Fibroblast of skin of right quadriceps (primary cell): ENCODE results near the gene COL1A1.

Source experiments
- DNase-seq: peaks from one replicate; pipeline ENCODE4 v3.0.0-alpha.2; 2013

COL1A1 gene

DNA sequence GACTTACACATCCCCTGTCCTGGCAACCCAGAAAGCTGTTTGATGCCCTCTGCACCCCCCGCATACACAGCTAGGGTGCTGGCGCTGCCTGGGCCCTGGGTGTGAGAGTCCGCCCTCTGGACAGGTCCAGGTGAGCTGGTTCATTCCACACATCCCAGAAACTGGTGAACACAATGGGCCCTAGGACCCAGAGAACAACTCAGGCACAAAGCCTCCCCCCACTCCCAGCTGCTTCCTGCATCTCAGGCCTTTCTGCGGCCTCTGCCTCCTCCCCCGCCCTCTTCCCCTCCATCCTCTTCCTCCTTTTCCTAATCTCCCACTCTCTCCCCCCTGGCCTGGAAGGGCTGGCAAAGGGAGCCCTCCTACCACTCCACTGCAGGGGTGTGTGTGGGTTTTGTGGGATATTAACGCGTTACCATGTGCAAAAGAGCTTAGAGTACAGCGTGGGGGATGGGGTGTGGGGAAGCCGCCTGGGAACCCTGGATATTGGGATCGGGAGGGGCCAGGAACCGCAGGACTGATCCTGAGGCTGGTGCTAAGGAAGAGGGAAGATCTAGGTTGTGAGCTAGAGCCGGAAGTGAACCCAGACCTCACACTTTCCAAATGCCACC is 49.4 kb downstream of the COL1A1 start:
- peak; percentile 91 for DNase-seq

GRCh38 chr17:50151041-50151936 is 50.1 kb downstream of the COL1A1 start:
- DNase-seq = peak; percentile 92

GRCh38 chr17:50150354-50151040 is 50.9 kb downstream of the COL1A1 start, which contains the start of gene PPP1R9B:
Gene PPP1R9B, minus strand, starts transcription at chr17:50150677. Its CDS starts 164 bp downstream, at chr17:50150513.
- DNase-seq = no peak

GRCh38 chr17:50149417-50150353 is 51.7 kb downstream of the COL1A1 start:
- peak; percentile 43 for DNase-seq

DNA sequence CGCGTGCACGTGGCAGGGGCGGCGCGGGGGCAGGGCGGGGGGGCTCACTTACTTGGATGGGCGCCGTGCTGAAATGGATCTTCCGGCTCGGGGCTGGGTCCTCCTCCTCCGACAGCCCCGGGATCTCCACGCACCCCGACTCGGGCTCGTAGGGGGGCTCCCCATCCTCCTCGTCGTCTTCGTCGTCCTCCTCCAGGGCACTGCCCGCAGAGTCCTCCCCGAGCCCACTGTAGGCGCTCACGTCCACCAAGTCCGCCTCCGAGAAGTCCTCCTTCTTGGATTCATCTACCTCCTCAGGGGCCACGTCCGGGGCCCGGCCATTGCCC is 52.4 kb downstream of the COL1A1 start:
- DNase-seq = peak; percentile 60

DNA sequence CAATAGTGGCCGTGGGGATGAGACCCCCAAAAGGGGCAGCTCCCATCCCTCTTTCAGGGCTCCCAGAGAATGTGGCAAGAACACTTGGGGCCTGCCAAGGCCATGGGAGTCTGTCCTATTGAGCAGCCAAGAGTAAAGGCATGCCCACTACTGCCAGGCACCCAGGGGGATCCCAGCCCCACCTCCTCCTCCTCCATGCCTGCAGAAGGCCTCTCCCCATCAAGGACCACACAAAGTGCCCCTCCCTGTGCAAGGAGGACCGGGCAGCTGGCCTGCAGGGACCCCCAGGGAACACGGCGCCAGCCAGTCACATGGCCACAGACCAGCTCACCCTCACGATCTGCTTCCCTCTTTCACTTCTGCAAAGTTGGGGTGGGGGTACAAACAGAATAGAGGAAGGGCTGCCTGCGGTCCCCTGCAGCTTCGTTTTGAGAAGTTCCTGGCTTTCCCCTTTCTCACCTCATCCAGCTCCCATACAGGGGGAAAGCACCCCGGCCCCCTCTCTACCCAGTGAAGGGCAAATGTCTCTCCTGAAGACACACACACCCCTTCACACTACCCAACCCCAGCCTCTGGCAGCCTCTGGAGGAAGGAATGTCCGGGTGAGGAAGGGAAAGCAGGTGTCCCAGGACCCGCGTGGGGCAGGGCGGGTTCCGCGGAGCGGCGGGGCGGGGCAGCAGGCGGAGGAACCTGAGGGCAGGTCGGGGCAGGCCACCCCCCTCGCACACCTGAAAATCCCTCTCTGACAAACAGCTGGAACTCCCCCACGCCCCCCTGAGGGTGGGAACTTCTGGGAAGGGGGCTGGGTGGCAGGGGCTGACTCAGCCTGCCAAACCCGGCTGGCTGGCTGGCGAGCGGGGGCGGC is 53.0 kb downstream of the COL1A1 start:
- DNase-seq = peak; percentile 43

- DNase-seq = no peak
These were observed 53.6 kb downstream of the COL1A1 start for GRCh38 chr17:50147841-50148225.

DNA sequence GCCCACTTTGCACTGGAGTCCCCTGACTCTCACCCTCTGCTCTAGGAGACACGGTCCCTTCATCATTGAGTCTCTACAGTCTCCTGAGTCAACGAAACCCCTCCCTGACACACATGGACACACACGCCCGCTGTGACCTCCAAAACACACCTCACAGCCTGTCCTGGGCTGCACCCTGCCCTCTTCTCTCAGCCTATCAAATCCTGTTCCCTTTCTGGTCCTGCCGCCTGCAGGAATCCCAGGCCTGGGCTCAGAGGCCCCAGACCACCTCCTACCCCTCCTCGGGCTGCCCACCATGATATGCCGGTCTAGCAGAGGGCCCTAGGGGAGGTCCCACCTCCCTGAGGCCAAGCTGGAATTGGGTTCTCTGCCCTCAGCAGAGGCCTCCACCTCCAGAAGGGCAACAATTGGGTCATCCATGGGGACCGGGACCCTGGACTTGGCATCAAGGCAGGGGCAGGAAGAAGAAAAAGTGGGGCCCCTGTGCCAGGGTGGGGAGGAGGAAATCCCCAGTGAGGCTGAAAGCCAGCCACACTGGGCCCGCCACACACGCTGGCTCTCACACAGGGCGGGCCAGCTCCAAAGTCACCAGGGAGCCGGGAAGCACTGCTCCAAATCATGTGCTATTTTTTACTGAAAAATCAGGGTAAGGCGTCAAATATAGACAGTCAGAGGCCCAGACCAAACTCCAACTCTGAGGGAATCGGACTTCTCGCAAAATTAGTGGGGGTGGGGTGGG is 54.3 kb downstream of the COL1A1 start:
- no peak for DNase-seq

- no peak for DNase-seq
These were observed 55.1 kb downstream of the COL1A1 start for GRCh38 chr17:50146230-50146926.

- no peak for DNase-seq
These were observed 55.8 kb downstream of the COL1A1 start for GRCh38 chr17:50145532-50146229.

DNA sequence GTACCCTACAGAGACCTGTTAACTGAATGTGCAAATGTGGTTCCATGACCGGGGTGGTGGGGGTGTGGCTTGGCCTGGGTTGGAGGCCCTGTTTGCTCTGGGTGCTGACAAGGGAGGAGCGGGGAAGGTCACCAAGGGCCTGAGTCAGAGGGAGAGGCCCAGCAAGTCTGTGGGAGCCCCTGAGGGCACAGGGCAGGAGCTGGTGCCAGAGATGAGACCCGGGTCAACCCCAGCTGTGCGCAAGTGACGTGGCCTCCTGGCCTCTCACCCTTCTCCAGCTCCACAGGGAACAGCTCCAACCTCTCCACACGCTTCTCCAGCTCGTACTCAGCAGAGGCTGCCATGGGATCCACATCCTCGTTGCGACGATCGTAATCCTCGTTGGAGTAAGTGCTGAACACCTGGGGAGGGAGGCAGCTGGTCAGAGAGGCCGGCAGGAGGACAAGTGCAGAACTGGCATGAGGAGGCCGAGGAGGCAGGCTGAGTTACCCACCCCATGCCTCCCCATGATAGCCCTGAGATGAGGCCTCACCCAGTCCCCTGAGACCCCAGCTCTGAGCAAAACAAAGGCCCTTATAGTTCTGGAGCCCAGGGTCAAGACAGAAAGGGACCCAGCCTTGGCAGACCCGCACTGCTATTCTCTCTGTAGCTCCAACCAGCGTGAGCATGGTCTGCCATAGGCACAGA is 56.4 kb downstream of the COL1A1 start:
- no peak for DNase-seq

- DNase-seq = no peak
These were observed 57.1 kb downstream of the COL1A1 start for GRCh38 chr17:50144355-50144754.

DNA sequence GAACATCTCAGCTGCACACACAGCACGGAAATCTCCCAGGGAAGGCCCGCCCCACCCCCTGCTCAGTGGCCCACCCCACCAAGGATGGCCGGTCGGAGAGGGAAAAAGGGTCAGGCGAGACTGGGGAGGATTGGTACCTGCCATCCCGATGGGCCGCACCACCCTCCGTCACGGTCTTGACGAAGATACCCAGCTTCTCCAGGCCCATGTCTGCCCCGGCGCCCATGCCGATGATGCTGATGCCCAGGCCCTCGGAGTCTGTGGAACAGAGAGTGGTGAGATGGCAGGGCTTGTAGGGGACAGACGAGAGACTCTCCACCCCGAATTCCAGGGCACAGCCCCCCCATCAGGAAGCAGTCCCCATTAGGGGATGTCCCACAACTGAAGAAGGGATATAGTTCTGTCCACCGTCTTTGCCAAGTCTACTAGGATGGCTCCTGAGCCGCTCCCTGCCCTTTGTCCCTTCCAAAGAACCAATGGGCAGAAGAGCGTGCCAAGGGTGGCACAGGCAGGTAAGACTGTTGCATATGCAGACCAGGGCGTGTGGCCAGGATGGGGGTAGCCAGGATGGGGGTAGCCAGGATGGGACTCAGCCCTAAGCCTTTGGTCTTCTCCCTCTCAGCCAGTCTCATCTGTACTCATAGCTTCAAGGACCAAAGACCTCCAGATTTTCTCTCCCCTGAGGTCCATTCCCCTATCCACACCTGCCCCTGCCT is 57.8 kb downstream of the COL1A1 start:
- no peak for DNase-seq

DNA sequence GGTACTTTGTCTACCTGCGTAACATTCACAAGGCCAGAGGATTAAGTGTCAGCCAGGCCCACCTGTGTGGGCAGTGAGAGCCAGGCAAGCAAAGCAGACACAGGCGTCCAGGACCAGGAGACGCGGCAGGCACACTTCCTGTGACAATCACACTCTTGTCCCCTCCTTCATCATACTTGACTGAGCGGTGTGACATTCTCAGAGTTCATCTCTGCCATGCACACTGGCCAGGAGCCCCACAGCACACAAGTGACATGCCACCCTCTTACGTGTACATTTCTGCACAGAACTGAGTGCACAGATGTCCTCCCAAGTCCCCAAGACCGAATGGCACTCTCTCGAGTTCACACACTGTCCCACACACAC is 59.7 kb downstream of the COL1A1 start:
- DNase-seq = no peak

GRCh38 chr17:50141026-50141744 is 60.2 kb downstream of the COL1A1 start:
- no peak for DNase-seq

DNA sequence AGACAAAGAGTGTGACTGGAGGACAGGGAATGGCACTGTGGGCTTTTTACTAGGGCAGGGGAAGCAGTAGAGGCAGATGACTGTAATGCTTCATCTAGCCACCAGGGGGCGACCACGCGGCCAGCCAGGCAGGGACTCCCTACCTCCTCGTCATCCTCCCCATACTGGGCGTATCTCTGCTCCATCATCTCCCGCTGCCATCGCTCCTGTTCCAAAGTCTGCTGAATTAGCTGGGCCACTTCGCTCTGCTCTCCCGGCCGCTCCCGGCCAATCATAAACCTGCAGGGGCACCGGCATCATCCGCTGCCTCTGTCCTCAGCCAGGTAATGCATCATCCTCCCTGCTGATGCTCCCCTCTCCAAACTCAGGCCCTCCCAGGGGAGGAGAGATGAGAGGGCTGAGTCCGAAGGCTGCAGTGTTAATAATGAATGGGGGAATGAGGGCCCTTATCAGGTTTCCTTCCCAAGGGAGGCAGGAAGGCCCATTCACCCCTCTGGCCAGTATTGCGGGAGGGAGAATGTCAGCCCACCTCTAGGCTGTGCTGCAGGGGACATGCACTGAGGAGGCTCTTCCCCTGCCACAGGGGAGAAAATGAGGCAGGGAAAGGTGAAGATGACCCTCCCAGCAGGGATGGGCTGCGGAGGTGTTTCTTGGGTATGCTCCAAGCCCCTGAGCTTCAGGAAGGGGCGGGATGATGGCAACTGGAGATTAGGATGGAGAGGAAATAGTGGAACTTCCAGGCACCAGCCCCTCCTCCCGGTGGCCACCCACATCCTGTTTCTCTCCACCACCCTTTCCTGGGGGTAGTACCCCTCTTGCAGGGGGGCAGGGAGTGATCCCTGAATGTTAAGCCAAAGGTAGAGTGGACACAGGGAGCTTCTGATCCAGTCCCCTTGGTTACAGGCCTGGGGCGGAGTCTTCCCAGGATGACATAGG is 61.2 kb downstream of the COL1A1 start:
- DNase-seq = peak; percentile 70
